HEK293 (cell line): Measurements from ENCODE around the gene HSD17B4.

Experiments
- CTCF ChIP-seq: fragments of 450-650 bp; formaldehyde crosslinking; IDR thresholded peaks from 2 replicates; pipeline ENCODE4 v1.5.1; 2016; ENCODE audit warnings: missing biosample characterization, missing genetic modification characterization
- GLIS2 ChIP-seq: fragments of 450-650 bp; formaldehyde crosslinking; IDR thresholded peaks from 2 replicates; pipeline ENCODE4 v1.5.1; 2016; ENCODE audit warnings: missing biosample characterization, missing genetic modification characterization
- HOXA7 ChIP-seq: sonication (generic); formaldehyde crosslinking; IDR thresholded peaks from 2 replicates; pipeline ENCODE4 v1.8.1; 2022; ENCODE audit warnings: missing genetic modification reagents, borderline replicate concordance
- PRDM10 ChIP-seq: fragments of 450-650 bp; formaldehyde crosslinking; IDR thresholded peaks from 2 replicates; pipeline ENCODE4 v1.5.1; 2016; ENCODE audit warnings: missing biosample characterization, missing genetic modification characterization
- REPIN1 ChIP-seq: fragments of 450-650 bp; formaldehyde crosslinking; IDR thresholded peaks from 2 replicates; pipeline ENCODE4 v1.5.1; 2017; ENCODE audit warnings: missing biosample characterization, missing genetic modification characterization, low read depth
- ZNF335 ChIP-seq: fragments of 450-650 bp; formaldehyde crosslinking; conservative IDR thresholded peaks from 2 replicates; pipeline ENCODE4 v1.5.1; 2016; ENCODE audit warnings: missing biosample characterization, missing genetic modification characterization
- ZNF341 ChIP-seq: fragments of 450-650 bp; formaldehyde crosslinking; IDR thresholded peaks from 2 replicates; pipeline ENCODE4; 2016; ENCODE audit warnings: low read depth, missing biosample characterization, missing genetic modification characterization
- ZNF354C ChIP-seq: fragments of 450-650 bp; formaldehyde crosslinking; IDR thresholded peaks from 2 replicates; pipeline ENCODE4 v1.5.1; 2016; ENCODE audit warnings: missing biosample characterization, missing genetic modification characterization, low read depth, borderline replicate concordance
- ZNF513 ChIP-seq: fragments of 450-650 bp; IDR thresholded peaks from 2 replicates; pipeline ENCODE4 v1.5.1; 2018; ENCODE audit warnings: missing biosample characterization, missing genetic modification characterization
- ZNF518A ChIP-seq: fragments of 450-650 bp; formaldehyde crosslinking; conservative IDR thresholded peaks from 2 replicates; pipeline ENCODE4 v1.5.1; 2016; ENCODE audit warnings: low read depth, missing biosample characterization, missing genetic modification characterization
- ZNF777 ChIP-seq: fragments of 450-650 bp; formaldehyde crosslinking; IDR thresholded peaks from 2 replicates; pipeline ENCODE4 v1.5.1; 2017; ENCODE audit warnings: missing biosample characterization, missing genetic modification characterization, borderline replicate concordance
- TF ChIP-seq, protein P1 (sequence below): fragments of 450-650 bp; formaldehyde crosslinking; IDR thresholded peaks from 2 replicates; pipeline ENCODE4 v1.5.1; 2016; ENCODE audit warnings: missing biosample characterization, missing genetic modification characterization

DNA sequence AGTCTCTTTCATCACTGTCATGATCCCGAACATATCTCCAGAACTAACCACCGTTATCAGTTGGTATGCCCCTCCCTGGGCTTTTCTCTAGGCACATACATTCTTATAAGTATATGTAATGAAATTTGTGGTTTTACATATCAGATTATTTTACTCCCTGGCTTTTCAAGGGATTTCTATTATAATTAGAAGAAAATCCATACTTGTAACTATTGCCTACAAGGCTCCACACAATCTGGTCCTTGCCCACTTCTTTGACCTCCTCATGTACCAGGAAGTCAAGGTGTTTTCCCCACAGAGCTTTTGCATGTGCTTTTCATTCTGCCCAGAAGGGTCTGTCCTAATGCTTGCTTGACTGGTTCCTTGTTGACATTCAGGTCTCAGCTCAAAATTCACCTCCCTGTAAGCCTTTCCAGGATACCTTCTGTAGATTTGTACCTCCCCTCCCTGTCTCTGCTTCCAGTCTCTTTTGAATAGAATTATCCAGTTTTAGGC lies 33.6 kb upstream of the HSD17B4 start:
- TF ChIP-seq CTCF: no peak
- no peak for TF ChIP-seq GLIS2 (tag by site-specific recombination)
- TF ChIP-seq ZNF513 (tag by site-specific recombination): no peak
- TF ChIP-seq PRDM10 (tag by site-specific recombination): peak; percentile 48
- no peak for TF ChIP-seq REPIN1 (tag by site-specific recombination)
- TF ChIP-seq ZNF354C (tag by site-specific recombination): no peak
- TF ChIP-seq ZNF777 (tag by site-specific recombination): no peak
- no peak for TF ChIP-seq ZNF341 (tag by site-specific recombination)
- no peak for TF ChIP-seq HOXA7
- TF ChIP-seq ZNF518A: no peak
- TF ChIP-seq ZNF335 (tag by site-specific recombination): no peak
- TF ChIP-seq, protein P1, sequence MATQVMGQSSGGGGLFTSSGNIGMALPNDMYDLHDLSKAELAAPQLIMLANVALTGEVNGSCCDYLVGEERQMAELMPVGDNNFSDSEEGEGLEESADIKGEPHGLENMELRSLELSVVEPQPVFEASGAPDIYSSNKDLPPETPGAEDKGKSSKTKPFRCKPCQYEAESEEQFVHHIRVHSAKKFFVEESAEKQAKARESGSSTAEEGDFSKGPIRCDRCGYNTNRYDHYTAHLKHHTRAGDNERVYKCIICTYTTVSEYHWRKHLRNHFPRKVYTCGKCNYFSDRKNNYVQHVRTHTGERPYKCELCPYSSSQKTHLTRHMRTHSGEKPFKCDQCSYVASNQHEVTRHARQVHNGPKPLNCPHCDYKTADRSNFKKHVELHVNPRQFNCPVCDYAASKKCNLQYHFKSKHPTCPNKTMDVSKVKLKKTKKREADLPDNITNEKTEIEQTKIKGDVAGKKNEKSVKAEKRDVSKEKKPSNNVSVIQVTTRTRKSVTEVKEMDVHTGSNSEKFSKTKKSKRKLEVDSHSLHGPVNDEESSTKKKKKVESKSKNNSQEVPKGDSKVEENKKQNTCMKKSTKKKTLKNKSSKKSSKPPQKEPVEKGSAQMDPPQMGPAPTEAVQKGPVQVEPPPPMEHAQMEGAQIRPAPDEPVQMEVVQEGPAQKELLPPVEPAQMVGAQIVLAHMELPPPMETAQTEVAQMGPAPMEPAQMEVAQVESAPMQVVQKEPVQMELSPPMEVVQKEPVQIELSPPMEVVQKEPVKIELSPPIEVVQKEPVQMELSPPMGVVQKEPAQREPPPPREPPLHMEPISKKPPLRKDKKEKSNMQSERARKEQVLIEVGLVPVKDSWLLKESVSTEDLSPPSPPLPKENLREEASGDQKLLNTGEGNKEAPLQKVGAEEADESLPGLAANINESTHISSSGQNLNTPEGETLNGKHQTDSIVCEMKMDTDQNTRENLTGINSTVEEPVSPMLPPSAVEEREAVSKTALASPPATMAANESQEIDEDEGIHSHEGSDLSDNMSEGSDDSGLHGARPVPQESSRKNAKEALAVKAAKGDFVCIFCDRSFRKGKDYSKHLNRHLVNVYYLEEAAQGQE: no peak
